Mesothelial cell of epicardium (in vitro differentiated cells): ENCODE results near the gene MTFMT. TPM values are rescaled to one million over a fixed set of nuclear protein-coding genes. Genes with fewer than 3 reads are reported as not detected.
A peak's percentile ranks its signal among the peaks of the same experiment; 100 is the strongest.

Source experiments
- DNase-seq, 2 experiments: peaks; one replicate each; pipeline ENCODE4 v3.0.0; 2021; ENCODE audit warnings: low spot score in 2 of 2; ENCODE audit not compliant: unreplicated experiment in 2 of 2
- H3K27ac Mint-ChIP-seq: 2 replicates; pipeline ENCODE4 v1.8.0; 2021; ENCODE audit warnings: mixed read lengths
- H3K27me3 Mint-ChIP-seq: 2 replicates; pipeline ENCODE4 v1.8.0; 2021; ENCODE audit warnings: low read depth, mixed read lengths
- H3K36me3 Mint-ChIP-seq: 2 replicates; pipeline ENCODE4 v1.8.0; 2021; ENCODE audit warnings: mixed read lengths
- H3K4me1 Mint-ChIP-seq: 2 replicates; pipeline ENCODE4 v1.8.0; 2021; ENCODE audit warnings: mixed read lengths
- H3K4me3 Mint-ChIP-seq: 2 replicates; pipeline ENCODE4 v1.8.0; 2021; ENCODE audit warnings: mild to moderate bottlenecking, moderate library complexity, mixed read lengths
- H3K9me3 Mint-ChIP-seq: 2 replicates; pipeline ENCODE4 v1.8.0; 2021; ENCODE audit warnings: mixed read lengths
- total RNA-seq: library from RNA; stranded (reverse); gene quantifications from 3 replicates; pipeline ENCODE4 v1.2.1, GENCODE V29; 2021
- TF ChIP-seq, protein P1 (sequence below): fragments of 200-600 bp; sonication (generic); IDR thresholded peaks from one replicate; pipeline ENCODE4 v1.5.0; 2021; ENCODE audit warnings: antibody characterized with exemption; ENCODE audit not compliant: unreplicated experiment

Gene MTFMT
- total RNA-seq, 1 donor from 2014 or later, result 17.8 TPM

DNA sequence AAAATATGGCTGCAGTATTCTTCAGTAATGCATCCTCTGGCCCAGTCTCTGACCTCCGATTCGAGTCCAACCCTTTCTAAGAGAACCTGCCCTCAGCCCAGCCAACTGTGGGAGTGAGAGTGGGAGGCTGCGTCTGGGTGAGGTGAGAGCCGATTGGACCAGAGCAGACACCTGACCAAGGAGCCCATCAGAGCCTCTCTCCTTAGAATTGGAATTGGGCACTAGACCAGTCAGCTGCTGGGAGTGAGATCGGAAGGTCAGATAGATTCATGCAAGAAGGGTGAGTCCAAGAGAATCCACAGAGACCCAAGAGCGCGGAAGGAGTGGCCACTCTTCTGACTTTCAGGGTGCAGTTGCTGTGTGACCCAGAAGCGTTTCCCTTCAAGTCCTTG lies 28.1 kb upstream of the MTFMT start:
- no peak overlapping the region for H3K27ac Mint-ChIP-seq
- H3K4me1 Mint-ChIP-seq, result no peaks in the 10 kb centered on the region
- H3K9me3 Mint-ChIP-seq, result no peaks in the 10 kb centered on the region
- peaks cover 2% of the 10 kb centered on the region for H3K36me3 Mint-ChIP-seq
- H3K27me3 Mint-ChIP-seq, result no peaks in the 10 kb centered on the region
- TF ChIP-seq, protein P1, sequence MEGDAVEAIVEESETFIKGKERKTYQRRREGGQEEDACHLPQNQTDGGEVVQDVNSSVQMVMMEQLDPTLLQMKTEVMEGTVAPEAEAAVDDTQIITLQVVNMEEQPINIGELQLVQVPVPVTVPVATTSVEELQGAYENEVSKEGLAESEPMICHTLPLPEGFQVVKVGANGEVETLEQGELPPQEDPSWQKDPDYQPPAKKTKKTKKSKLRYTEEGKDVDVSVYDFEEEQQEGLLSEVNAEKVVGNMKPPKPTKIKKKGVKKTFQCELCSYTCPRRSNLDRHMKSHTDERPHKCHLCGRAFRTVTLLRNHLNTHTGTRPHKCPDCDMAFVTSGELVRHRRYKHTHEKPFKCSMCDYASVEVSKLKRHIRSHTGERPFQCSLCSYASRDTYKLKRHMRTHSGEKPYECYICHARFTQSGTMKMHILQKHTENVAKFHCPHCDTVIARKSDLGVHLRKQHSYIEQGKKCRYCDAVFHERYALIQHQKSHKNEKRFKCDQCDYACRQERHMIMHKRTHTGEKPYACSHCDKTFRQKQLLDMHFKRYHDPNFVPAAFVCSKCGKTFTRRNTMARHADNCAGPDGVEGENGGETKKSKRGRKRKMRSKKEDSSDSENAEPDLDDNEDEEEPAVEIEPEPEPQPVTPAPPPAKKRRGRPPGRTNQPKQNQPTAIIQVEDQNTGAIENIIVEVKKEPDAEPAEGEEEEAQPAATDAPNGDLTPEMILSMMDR, result no peak
- no peak overlapping the region for H3K4me3 Mint-ChIP-seq
- DNase-seq, result no peak

DNA sequence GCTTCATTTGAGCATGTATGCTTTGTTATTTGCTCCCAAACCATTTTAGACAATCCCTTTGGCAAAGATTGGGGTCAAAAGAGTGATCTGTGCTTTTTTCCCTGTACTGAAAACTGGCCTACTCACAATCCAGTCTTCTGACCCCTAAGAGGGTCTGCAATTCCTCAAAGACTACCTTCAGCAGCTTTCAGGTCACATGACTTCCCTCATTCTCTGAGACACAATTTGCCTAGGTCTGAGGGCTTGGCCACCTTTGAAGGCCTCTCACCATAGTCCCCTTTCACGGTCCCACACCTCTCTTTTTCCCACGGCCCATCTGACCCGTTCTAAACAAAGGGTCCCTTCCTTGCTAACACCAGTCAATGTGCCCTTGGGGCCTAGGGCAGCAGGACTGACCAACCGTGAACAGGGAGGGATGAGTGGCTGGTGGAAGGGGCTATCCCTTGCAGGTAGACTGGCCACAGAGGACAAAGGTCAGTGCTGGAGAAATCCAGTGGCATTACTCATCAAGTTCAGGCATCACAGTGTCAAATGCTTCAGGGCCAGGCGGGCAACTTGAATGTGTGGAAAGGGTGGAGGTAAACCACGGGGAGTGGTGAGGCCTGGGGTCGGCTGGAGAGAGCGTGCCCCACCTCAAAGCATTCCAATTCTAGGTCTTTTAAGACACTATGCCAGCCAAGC lies 27.6 kb upstream of the MTFMT start:
- H3K36me3 Mint-ChIP-seq, result peaks cover 2% of the 10 kb centered on the region

DNA sequence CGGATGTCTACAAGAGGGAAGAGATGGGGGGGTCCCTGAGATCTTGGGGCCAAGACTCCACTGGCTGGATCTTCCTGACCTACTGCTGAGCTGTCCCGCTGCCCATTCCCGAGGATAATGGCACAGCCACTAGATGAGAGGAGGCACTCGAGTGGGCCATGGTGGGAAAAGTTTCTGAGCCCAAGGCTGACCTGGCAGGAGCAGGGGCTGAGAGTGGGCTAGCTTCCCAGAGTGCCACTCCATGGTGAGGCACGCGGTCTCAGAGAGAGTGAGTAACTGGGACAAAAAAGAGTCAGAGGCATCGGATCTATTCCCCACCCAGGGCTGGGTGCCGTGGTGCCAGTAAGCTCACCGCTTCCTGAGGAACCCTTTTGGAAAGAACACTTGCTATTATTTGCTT lies 26.7 kb upstream of the MTFMT start:
- Mint-ChIP-seq H3K9me3 (no peaks in the 10 kb centered on the region), H3K27ac (no peak overlapping the region), H3K4me3 (no peak overlapping the region), H3K27me3 (no peaks in the 10 kb centered on the region), H3K4me1 (no peaks in the 10 kb centered on the region), H3K36me3 (peaks cover 2% of the 10 kb centered on the region)
- no peak for DNase-seq
- TF ChIP-seq, protein P1, result no peak

More for the DNA sequence above, 27.6 kb upstream of the MTFMT start:
- TF ChIP-seq, protein P1, result no peak
- DNase-seq, result no peak
- Mint-ChIP-seq H3K4me3 (no peak overlapping the region), H3K4me1 (no peaks in the 10 kb centered on the region), H3K27ac (no peak overlapping the region), H3K9me3 (no peaks in the 10 kb centered on the region), H3K27me3 (no peaks in the 10 kb centered on the region)

DNA sequence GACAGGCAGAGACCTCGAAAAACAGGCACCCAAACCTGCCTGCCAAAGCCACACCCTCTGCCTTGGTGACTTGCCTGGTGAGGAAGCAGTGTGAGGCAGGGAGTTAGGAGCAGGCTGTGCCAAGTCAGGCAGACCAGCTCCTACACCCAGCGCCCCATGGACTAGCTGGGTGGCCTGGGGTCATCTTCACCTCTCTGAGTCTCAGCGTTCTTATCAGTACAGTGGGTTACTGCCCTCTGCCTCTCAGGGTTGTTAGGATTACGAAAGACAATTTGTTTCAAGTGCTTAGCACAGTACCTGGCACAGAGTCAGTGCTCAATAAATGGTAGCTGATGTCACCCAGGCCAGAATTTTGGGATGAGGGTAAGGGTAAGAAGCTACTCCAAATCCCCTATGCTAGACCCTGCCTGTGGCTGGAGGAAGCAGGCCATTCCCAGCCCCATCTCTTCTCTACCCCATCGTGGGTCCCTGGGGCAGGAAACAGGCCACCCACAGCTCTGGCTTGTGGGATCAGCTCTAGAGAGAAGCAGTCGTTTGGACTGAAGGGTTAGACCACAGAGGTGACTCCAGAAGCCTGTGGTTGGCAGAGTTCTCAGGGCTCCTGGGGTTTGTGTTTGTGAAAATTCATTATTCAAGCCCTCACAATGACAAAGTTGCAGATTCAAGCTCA lies 25.9 kb upstream of the MTFMT start:
- H3K27ac Mint-ChIP-seq, result no peak overlapping the region
- H3K27me3 Mint-ChIP-seq, result no peaks in the 10 kb centered on the region
- TF ChIP-seq, protein P1, result no peak
- H3K36me3 Mint-ChIP-seq, result peaks cover 2% of the 10 kb centered on the region
- no peak for DNase-seq
- H3K4me3 Mint-ChIP-seq, result no peak overlapping the region
- no peaks in the 10 kb centered on the region for H3K9me3 Mint-ChIP-seq
- H3K4me1 Mint-ChIP-seq, result peaks cover under 1% of the 10 kb centered on the region

DNA sequence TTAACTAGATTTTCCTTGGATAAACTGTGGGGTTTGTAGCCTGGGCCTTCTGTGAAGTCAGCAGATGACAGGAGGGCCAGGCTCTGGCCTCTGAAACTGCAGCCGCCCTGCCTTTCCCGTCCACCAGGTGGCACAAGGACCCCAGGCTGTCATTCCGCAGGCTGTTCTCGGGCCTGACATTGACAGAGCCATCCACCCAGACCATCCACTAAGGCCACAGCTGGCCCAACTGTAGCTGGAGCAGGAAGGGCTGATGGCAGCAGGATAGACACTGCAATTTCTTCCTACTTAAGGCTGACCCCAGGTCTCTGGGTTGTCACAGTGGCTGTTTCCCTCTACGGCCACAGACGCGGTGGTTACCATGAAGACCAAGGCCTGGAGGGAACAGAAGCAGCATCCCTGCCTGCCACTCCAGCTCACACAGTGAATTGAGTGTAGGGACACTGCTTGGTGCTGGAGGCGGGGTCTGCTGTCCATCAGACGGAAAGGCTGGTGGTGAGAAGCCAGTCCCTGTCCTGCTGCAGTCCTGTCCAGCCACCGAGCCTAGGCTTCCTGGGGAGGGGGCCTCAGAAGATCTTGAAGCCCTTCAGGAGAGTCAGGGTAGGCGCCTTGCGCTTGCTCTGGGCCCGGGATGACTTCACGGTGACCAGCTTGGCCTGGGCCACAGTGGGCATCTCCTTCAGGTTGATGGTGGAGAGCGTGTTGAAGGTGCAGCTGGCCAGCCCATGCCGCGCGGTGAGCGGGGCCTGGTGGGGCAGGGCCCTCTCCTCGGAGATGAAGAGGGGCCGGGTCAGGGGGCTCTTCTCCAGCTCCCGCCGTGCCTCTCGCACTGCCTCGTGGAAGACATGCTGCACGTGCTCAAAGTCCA lies 25.1 kb upstream of the MTFMT start:
- Mint-ChIP-seq H3K4me1 (peaks cover 4% of the 10 kb centered on the region), H3K27me3 (no peaks in the 10 kb centered on the region), H3K9me3 (no peaks in the 10 kb centered on the region), H3K36me3 (no peaks in the 10 kb centered on the region), H3K4me3 (no peak overlapping the region), H3K27ac (no peak overlapping the region)
- TF ChIP-seq, protein P1, result peak; percentile 85
- peak in 1 of 2 experiments; percentile 81 for DNase-seq
